Activated effector memory CD4-positive, alpha-beta T cell treated with anti-CD3 and anti-CD28 coated beads, Interleukin-2, amount 50 U/mL, for 16 hours (primary cell): Measurements from ENCODE around the gene BTBD2.
"Not testable (repeated sequence)": the region's sequence is repeated elsewhere in the genome, so short reads cannot be mapped to it uniquely, and the experiment has no call there.

Experiments
- DNase-seq: peaks from one replicate; pipeline ENCODE4 v3.0.0-alpha.2; 2020

BTBD2 gene

DNA sequence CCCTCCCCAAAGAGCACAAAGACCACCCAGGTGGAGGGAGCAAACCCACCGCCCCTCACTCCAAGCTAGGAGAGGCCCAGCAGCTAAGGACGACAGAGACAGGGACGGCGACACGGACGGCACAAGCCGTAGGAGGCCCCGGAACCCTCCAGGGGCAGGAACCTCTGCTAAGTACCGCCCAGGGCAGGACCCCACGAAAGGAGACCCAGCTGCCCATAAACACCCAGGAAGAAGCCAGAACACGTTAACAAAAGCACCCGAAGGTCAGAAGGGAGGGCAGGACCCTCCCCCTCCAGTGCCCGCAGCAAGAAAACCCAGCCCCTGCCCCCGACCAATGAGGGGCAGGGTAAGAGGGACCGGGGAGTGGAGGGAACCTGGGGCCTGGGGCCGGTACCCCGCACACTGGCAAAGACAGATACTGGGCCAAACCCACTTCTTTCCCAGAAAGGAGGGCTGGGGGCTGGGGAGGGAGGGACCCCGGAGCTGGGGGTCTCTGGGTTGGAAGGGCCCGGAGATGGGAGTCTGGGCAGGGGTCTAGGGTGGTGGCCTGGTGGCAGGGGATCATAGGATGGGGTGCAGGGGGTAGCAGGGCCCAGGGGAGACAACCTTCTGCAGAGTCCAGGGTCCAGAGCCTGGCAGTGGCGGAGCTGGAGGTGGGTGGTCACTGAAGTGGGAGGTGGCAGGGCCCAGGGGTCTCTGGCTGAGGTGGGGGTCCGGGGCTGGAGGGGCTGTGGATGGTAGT lies 2.4 kb downstream of the BTBD2 start:
- DNase-seq: peak; percentile 62

GRCh38 chr19:2011169-2011568 lies 4.3 kb downstream of the BTBD2 start:
- DNase-seq: peak; percentile 59

DNA sequence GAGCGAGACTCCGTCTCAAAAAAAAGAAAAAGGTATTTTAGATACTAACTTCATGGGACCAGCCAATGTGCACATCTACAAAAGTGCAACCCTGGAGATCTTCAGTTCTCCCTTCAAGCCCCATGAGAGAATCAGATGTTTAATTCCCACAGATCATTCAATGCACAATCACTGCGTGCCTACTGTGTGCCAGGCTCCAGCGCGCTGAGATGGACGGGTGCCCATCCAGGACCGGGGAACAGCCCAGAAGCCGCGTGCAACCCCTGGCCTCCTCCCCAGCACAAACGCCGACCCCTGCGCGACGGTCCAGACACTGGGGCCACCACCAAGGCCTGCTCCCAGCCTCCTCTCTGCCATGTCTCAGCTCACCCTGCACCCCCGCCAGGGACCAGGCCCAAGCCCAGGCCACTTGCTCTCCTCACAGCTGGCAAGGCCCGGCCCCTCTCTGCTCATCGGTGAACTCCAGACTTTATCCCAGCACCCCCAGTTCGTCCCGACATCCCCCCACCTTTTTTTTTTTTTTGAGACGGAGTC lies 5.3 kb downstream of the BTBD2 start:
- peak; percentile 47 for DNase-seq

- no peak for DNase-seq
Measured at GRCh38 chr19:2003874-2004273, 11.6 kb downstream of the BTBD2 start.

GRCh38 chr19:1999856-2000515 lies 15.5 kb downstream of the BTBD2 start:
- no peak for DNase-seq

- no peak for DNase-seq
Measured at GRCh38 chr19:1998712-1999708, 16.5 kb downstream of the BTBD2 start.

DNA sequence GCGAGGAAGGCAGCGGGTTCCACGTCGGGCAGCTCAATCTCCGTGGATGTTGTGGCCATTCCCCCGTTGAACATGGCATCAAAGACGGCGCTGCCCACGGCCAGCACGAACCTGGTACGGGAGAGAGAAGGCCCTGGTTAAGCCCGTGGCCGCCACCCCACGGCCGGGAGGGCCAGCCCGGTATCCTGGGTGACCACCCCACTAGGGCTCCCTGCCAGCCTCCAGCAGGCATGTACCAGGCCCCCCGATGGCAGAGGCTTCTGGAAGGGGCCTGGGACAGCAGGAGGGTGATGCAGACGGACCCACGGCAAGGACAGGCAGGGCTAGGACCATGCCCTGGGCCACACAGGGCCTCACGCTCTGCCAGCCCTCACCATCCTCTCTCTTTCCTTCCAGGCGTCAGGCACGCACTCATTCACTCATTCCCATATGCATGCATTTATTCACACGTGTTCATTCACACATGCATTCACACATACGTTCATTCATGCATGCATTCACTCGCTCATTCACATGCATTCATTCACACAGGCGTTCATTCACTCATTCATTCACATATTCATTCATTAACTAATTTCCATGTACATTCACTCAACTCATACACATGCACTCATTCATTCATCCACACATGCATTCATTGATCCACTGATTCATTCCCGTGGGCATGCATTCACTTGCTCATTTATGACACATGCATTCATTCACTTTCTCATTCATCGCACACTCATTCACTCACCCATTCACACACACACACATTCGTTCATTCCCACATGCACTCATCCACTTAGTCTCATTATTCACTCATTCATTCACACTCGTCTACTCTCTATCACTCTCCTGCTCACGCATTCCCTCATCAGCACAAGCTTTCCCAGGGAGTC lies 17.9 kb downstream of the BTBD2 start:
- no peak for DNase-seq

DNA sequence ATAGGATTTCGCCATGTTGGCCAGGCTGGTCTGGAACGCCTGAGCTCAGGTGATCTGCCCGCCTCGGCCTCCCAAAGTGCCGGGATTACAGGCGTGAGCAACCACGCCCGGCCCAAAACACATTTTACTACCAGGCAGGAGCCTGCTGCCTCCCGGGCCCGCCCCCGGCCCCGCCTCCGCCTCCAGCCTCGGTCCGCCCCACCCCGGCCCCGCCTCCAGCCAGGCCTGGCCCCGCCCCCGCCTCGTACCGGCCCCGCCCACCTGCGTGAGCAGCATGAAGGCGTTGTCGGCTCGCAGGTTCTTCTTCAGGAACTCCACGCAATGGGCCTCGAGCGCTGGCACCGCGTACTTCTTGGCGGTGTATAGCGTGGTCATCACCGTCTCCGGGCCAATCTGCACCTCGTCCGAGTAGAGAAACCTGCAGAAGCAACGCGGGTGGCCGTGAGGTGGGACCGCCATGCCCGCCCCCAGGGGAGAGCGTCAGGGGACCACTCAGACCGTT lies 22.7 kb downstream of the BTBD2 start:
- DNase-seq: peak; percentile 68

- no peak for DNase-seq
Measured at GRCh38 chr19:1991018-1991913, 24.2 kb downstream of the BTBD2 start.

GRCh38 chr19:1990230-1991017 lies 25.1 kb downstream of the BTBD2 start:
- DNase-seq: no peak

- peak; percentile 57 for DNase-seq
Measured at GRCh38 chr19:1989513-1990229, 25.8 kb downstream of the BTBD2 start.

GRCh38 chr19:1988464-1988863 lies 27.1 kb downstream of the BTBD2 start:
- not testable (repeated sequence) for DNase-seq

DNA sequence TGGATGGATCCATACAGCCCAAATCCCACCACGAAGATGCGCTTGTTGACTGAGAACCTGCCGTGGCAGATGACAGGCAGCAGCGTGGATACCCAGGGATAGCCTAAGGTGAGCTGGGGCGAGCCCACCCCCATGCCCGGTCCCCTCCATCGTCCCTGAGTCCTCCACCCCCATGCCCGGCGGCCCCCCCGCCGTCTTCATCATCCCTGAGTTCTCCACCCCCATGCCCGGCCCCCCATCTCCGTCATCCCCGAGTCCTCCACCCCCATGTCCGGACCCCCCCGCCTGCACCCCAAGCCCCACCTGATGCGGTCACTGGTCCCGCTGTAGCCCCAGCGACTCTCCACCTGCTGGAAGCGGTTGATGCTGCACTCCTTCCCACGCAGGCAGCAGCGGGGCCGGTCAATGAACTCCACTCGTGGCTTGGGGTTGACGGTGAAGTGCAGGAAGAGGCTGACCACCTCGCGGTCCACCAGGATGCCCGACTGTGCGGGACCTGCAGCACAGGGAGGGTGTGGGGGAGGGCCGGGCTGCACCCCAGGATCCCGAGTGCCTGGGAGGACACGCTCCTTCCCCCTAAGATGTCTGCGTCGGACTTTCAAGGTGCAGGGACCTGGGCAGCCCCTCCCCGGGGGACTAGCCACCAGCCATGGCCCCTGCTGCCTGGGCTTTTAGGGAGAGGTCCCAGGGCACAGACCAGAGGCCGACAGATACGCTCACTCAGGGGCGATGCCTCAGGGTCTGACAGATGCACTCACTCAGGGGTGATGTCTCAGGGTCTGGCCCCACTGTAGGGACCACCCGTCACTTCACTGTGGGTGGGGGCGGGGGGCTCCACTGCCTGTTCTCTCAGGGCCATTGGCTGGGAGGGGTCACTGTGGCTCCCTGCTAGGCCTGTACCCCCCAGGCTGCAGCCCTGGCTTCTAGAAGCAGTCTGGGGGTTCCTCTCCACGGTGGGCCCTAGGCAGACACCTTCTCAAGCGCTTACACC lies 28.0 kb downstream of the BTBD2 start:
- DNase-seq: peak; percentile 61

DNA sequence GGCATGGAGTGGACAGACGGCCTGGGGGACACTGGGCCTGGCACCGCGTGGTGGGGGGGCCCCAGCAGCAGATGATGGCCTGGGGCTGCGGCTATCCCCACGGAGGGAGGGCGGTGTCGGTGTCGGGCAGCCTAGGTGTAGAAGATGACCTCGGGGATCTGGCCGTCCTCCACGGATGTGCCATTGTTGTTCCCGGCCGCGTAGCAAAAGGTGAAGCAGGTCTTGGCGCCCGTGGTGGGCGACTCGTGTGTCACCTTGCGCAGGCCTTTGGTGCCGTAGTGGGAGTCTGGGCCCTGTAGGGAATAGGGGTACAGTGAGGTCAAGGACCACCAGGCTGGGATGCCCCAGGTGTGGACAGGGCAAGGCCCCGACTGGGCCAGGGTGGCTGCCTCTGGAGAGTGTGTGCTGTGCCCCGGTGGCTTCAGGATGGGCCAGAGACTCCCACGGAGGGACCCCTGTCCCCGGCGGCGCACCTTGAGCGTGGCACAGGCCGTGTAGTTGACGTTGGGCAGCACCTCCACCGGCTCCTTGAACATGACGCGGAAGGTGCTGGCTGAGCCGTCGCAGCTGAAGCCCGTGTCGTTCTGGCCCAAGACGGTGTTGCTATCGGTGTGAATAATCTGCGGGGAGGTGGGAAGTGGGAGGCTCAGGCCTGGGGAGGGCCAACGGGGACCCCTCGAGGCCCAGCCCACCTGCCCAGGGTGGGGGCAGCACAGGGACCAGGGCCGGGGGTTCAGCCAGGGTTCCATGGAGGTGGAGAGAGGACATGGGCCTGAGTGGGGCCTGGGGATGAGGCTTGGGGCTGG lies 29.0 kb downstream of the BTBD2 start:
- DNase-seq: peak; percentile 61

DNA sequence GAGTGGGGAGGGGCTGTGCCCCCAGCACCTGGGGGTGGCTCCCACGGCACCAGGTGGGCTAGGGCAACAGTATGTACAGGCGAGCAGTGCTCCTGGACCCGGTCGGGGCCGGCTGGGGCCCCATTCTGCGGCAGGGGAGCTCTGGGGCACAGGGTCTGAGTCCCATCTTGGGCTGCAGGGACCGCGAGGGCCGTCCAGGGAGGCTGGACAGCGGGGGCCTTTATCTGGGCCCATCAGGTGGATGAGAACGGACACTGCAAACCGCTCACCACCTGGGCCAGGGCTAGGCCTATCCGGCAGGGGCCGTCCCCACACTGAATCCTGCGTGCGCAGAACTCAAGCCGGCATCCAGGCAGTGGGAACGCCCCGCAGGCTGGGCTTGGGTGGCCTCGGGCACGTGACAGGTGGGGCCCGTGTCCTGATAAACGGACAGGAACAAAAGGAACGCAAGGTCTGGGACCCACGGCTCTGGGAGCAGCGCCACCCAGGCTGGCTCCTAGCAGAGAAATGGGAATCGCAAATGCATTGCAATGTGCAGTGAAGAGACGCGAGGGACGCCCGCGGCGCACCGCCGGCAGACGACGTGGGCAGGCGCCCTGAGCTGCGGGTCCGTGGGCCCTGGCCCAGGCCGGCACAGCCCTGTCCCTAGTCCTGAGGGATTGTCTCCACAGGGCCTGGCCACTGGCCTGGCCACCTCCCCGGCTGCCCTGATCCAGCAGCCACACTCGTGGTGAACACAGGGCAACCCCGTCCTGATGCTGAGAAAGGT lies 29.7 kb downstream of the BTBD2 start:
- no peak for DNase-seq

GRCh38 chr19:1984357-1984756 lies 31.2 kb downstream of the BTBD2 start:
- no peak for DNase-seq
